ENCODE measurements around the gene ADGRE3. TPM values are rescaled to one million over a fixed set of nuclear protein-coding genes. Genes with fewer than 3 reads are reported as not detected.

ADGRE3 gene
- total and polyA plus RNA-seq, 2 of the 8 experiments (the other 6 are each of a cell fraction or from before 2014, with no cell fraction given), result not detected

GRCh38 chr19:14674764-14675163, at the start of gene ADGRE3 (continued):
- TF ChIP-seq CHD7 (IDR thresholded peaks at IDR 0.05; ENCODE audit: insufficient replicate concordance, low read length) (no peak), POLR2AphosphoS5 (IDR thresholded peaks at IDR 0.05; ENCODE audit: low read depth, low read length) (no peak), CREB1 (IDR thresholded peaks at IDR 0.05) (no peak), TCF12 (IDR thresholded peaks at IDR 0.05; ENCODE audit: low read depth, low read length) (no peak), SIN3A (conservative IDR thresholded peaks at IDR 0.05 in 1 of 2, IDR thresholded peaks at IDR 0.05 in 1 of 2; ENCODE audit: low read depth in 1 of 2, low read length in 2 of 2) (no peak), TAF7 (optimal IDR thresholded peaks at IDR 0.05; ENCODE audit: borderline replicate concordance, low read depth, low read length) (no peak), FOSL1 (IDR thresholded peaks at IDR 0.05; ENCODE audit: insufficient read depth, low read depth, low read length) (no peak), RAD21 (IDR thresholded peaks at IDR 0.05 in 1 of 2, conservative IDR thresholded peaks at IDR 0.05 in 1 of 2; ENCODE audit: low read depth in 2 of 2, low read length in 2 of 2) (no peak), SP2 (IDR thresholded peaks at IDR 0.05; ENCODE audit: low read length) (no peak), JUN (IDR thresholded peaks at IDR 0.05; ENCODE audit: low read depth, low read length) (no peak)
